Lung (tissue), 12 donors: Measurements from ENCODE around the gene TTC39B. TPM values are rescaled to one million over a fixed set of nuclear protein-coding genes. Genes with fewer than 3 reads are reported as not detected.

Experiments
- ATAC-seq: fragments of 200-7000 bp; cut with Tn5 transposase; one replicate; pipeline ENCODE4 v1.9.1; 2020; ENCODE audit warnings: moderate number of reproducible peaks; ENCODE audit not compliant: insufficient read depth, low FRiP score
- DNase-seq, 3 donors: peaks; one replicate each; pipeline ENCODE4 v3.0.0-alpha.2; 2013 to 2017
- H3K27ac ChIP-seq, 2 donors: one replicate each; pipeline ENCODE4 v1.5.1; 2013; ENCODE audit warnings: mild to moderate bottlenecking in 2 of 2, moderate library complexity in 2 of 2, control low read depth in 1 of 2, inconsistent platforms in 1 of 2, low read depth in 1 of 2, low read length in 1 of 2
- H3K27me3 ChIP-seq, 3 donors: one replicate each; pipeline ENCODE4 v1.5.1; 2013; ENCODE audit warnings: low read length in 2 of 3; ENCODE audit not compliant: control insufficient read depth in 3 of 3, insufficient read depth in 3 of 3
- H3K36me3 ChIP-seq, 4 donors: one replicate each; pipeline ENCODE4 v1.5.1; 2013; ENCODE audit warnings: low read length in 4 of 4, mild to moderate bottlenecking in 1 of 4, moderate library complexity in 1 of 4; ENCODE audit not compliant: control insufficient read depth in 4 of 4, insufficient read depth in 4 of 4
- H3K4me1 ChIP-seq, 5 donors: one replicate each; pipeline ENCODE4 v1.5.1; 2013; ENCODE audit warnings: low read length in 5 of 5, mild to moderate bottlenecking in 2 of 5, moderate library complexity in 1 of 5; ENCODE audit not compliant: control insufficient read depth in 5 of 5, insufficient read depth in 5 of 5
- H3K4me3 ChIP-seq: one replicate; pipeline ENCODE4 v1.5.1; 2013; ENCODE audit warnings: mild to moderate bottlenecking, control low read depth, moderate library complexity
- H3K9ac ChIP-seq, 2 donors: one replicate each; pipeline ENCODE4 v1.5.1; 2013; ENCODE audit warnings: low read length in 2 of 2, control low read depth in 1 of 2; ENCODE audit not compliant: insufficient read depth in 1 of 2
- H3K9me3 ChIP-seq, 4 donors: one replicate each; pipeline ENCODE4 v1.5.1; 2013; ENCODE audit warnings: low read length in 3 of 4, mild to moderate bottlenecking in 1 of 4, moderate library complexity in 1 of 4; ENCODE audit not compliant: control insufficient read depth in 4 of 4, insufficient read depth in 3 of 4
- WGBS, 2 donors: extraction: QIAGEN DNeasy Blood & Tissue Kit; methylation state at CpG; one replicate each; pipeline ENCODE4 v1.1.7; 2013; 5-methylcytosine and 5-hydroxymethylcytosine counted together
- polyA plus RNA-seq, 2 donors: library from polyadenylated mRNA; stranded (reverse); fragments of 200-250 nt; gene quantifications; one replicate each; pipeline ENCODE4 v1.2.1, GENCODE V29; 2013
- total RNA-seq, 2 donors: library from RNA; depleted of rRNA in 1 of 2; stranded (reverse); fragments of >200 nt in 1 of 2; gene quantifications; one replicate each; pipeline ENCODE4 v1.2.1, GENCODE V29; 2014 to 2021
- TF ChIP-seq, protein P1 (sequence below): IDR thresholded peaks from 2 replicates; pipeline ENCODE4 v1.5.1; 2012; ENCODE audit warnings: mild to moderate bottlenecking; ENCODE audit errors: control extremely low read depth, extremely low read depth
- donor health status: control.
- donor health status: control.
- donor health status: Bipolar disorder and iron deficiency.
- donor health status: healthy.
- donor health status: DM: yes; HTN: yes; CAD: no.

The TTC39B gene
- total and polyA plus RNA-seq, 4 donors, result 4.2 to 30.0 (median 19.2) TPM

DNA sequence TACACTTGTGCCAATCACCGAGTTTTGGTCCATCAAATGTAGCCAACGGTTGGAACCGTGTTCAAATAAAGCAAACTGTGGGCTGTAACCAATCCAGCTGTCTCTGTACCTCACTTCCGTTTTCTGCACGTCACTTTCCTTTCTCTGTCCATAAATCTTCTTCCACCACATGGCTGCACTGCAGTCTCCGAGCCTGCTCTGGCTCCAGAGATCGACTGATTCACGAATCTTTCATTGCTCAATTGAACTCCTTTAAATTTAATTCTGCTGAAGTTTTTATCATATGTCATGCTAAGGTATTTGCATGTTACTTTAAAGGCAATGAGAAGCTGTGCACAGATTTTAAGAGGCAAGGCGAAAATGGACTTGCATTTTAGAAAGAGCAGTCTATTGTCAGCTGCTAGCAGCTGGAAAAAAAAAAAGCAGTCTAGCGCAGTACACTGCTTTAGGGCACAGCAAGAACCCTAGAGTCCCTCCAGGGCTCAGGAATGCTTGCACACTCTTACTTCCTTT is 13.2 kb downstream of the TTC39B start:
- Histone ChIP-seq H3K27ac (peak overlapping the region in 1 of 2 donors; percentile 79), H3K4me3 (no peak overlapping the region), H3K9ac (peak overlapping the region in 1 of 2 donors; percentile 58), H3K4me1 (peaks cover 0 to 36% (median 12%) of the 10 kb centered on the region in 5 donors), H3K9me3 (no peaks in the 10 kb centered on the region), H3K36me3 (peaks cover 0 to 7% (median under 1%) of the 10 kb centered on the region in 4 donors), H3K27me3 (no peaks in the 10 kb centered on the region)
- WGBS, 2 donors, result 37 to 40% methylated on average over 10 of the region's 10 CpGs
- ATAC-seq (no peak), DNase-seq (peak; percentile 35 to 74 (median 72))
- TF ChIP-seq, protein P1, sequence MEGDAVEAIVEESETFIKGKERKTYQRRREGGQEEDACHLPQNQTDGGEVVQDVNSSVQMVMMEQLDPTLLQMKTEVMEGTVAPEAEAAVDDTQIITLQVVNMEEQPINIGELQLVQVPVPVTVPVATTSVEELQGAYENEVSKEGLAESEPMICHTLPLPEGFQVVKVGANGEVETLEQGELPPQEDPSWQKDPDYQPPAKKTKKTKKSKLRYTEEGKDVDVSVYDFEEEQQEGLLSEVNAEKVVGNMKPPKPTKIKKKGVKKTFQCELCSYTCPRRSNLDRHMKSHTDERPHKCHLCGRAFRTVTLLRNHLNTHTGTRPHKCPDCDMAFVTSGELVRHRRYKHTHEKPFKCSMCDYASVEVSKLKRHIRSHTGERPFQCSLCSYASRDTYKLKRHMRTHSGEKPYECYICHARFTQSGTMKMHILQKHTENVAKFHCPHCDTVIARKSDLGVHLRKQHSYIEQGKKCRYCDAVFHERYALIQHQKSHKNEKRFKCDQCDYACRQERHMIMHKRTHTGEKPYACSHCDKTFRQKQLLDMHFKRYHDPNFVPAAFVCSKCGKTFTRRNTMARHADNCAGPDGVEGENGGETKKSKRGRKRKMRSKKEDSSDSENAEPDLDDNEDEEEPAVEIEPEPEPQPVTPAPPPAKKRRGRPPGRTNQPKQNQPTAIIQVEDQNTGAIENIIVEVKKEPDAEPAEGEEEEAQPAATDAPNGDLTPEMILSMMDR, result no peak

DNA sequence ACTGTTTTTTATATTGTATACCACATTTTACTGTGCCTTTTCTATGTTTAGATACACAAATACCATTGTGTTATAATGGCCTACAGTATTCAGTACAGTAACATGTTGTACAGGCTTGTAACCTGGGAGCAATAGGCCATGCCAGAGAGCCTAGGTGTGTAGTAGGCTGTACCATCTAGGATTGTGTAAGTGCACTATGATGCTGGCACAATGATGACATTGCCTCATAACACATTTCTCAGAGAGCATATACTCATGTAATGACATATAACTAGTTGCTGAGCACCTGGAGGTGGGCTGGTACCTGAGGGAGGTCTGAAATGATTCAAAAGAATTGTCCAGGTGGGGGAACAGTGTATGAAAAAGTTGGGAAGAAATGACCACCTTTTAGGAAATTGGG is 13.9 kb downstream of the TTC39B start:
- Histone ChIP-seq H3K36me3 (peaks cover 0 to 8% (median under 1%) of the 10 kb centered on the region in 4 donors), H3K9me3 (peaks cover 0 to 4% (median 0%) of the 10 kb centered on the region in 4 donors), H3K4me1 (peaks cover 0 to 36% (median 12%) of the 10 kb centered on the region in 5 donors), H3K9ac (peak overlapping the region in 1 of 2 donors; percentile 58), H3K27ac (peak overlapping the region in 1 of 2 donors; percentile 79), H3K27me3 (no peaks in the 10 kb centered on the region), H3K4me3 (no peak overlapping the region)
- ATAC-seq, result no peak
- DNase-seq, result no peak
- TF ChIP-seq, protein P1, result no peak

DNA sequence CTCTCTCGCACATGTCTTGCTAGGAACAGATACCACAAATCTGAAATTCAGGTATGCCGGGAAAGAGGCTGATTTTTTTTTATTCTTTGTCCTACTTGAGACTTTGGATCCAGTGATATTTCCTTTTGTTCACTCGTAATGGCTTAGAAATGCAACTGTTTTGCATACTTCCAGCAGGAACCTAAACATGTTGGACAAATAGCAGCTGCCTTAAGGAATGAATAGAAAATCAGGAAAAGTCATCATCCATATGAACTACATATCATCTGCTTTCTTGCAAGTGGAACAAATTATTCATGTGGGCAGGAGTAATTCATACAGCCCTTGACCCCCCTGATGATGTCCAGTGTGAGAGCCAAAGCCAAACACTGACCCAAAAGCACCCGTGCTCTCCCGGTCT is 17.4 kb downstream of the TTC39B start:
- no peak for ATAC-seq
- 91 to 95% methylated on average over 5 of the region's 5 CpGs for WGBS, 2 donors

More for the DNA sequence above, 17.4 kb downstream of the TTC39B start:
- peaks cover 0 to 5% (median 0%) of the 10 kb centered on the region in 4 donors for H3K9me3 ChIP-seq
- H3K9ac ChIP-seq, result peak overlapping the region in 1 of 2 donors; percentile 42
- peaks cover 0 to 7% (median under 1%) of the 10 kb centered on the region in 4 donors for H3K36me3 ChIP-seq
- no peaks in the 10 kb centered on the region for H3K27me3 ChIP-seq
- no peak overlapping the region for H3K4me3 ChIP-seq
- peak in 1 of 3 donors; percentile 28 for DNase-seq
- H3K4me1 ChIP-seq, result peaks cover 0 to 13% (median under 1%) of the 10 kb centered on the region in 5 donors
- H3K27ac ChIP-seq, result no peak overlapping the region
- TF ChIP-seq, protein P1, result no peak
